Central memory CD8-positive, alpha-beta T cell (primary cell): Measurements from ENCODE around the gene NCR3LG1.

Experiments
- ATAC-seq: fragments of 150-1000 bp; cut with Tn5 transposase; replicated peaks from 2 replicates; pipeline ENCODE4 v1.10.0; 2022; ENCODE audit warnings: mild to moderate bottlenecking, moderate FRiP score, moderate number of reproducible peaks; ENCODE audit not compliant: poor library complexity, severe bottlenecking; ENCODE audit errors: extremely low read depth
- DNase-seq, 2 donors: peaks; one replicate each; pipeline ENCODE4 v3.0.0; 2021; ENCODE audit warnings: low spot score in 2 of 2
- H3K27ac Mint-ChIP-seq: one replicate; pipeline ENCODE4 v1.8.0; 2022; ENCODE audit warnings: low read depth, mild to moderate bottlenecking, moderate library complexity, mixed read lengths
- H3K27me3 Mint-ChIP-seq: one replicate; pipeline ENCODE4 v1.8.0; 2022; ENCODE audit warnings: mixed read lengths
- H3K36me3 Mint-ChIP-seq: one replicate; pipeline ENCODE4 v1.8.0; 2022; ENCODE audit warnings: mild to moderate bottlenecking, moderate library complexity, mixed read lengths; ENCODE audit not compliant: insufficient read depth
- H3K4me1 Mint-ChIP-seq: one replicate; pipeline ENCODE4 v1.8.0; 2022; ENCODE audit warnings: mixed read lengths
- H3K4me3 Mint-ChIP-seq: one replicate; pipeline ENCODE4 v1.8.0; 2022; ENCODE audit warnings: mild to moderate bottlenecking, moderate library complexity, mixed read lengths
- H3K9me3 Mint-ChIP-seq: one replicate; pipeline ENCODE4 v1.8.0; 2022; ENCODE audit warnings: mixed read lengths

Gene NCR3LG1

GRCh38 chr11:17401316-17401715, 49.7 kb downstream of the NCR3LG1 start:
- ATAC-seq: no peak
- H3K27ac Mint-ChIP-seq: no peak overlapping the region
- H3K36me3 Mint-ChIP-seq: peaks cover 1% of the 10 kb centered on the region
- H3K9me3 Mint-ChIP-seq: no peaks in the 10 kb centered on the region
- H3K27me3 Mint-ChIP-seq: peaks cover 10% of the 10 kb centered on the region
- H3K4me1 Mint-ChIP-seq: no peaks in the 10 kb centered on the region
- H3K4me3 Mint-ChIP-seq: no peak overlapping the region
- no peak for DNase-seq

GRCh38 chr11:17401841-17402240, 50.2 kb downstream of the NCR3LG1 start:
- Mint-ChIP-seq H3K9me3 (no peaks in the 10 kb centered on the region), H3K4me3 (no peak overlapping the region), H3K36me3 (peaks cover 1% of the 10 kb centered on the region), H3K27ac (no peak overlapping the region), H3K27me3 (peaks cover 10% of the 10 kb centered on the region), H3K4me1 (no peaks in the 10 kb centered on the region)
- DNase-seq (no peak), ATAC-seq (no peak)

GRCh38 chr11:17402486-17402885, 50.9 kb downstream of the NCR3LG1 start:
- peaks cover 10% of the 10 kb centered on the region for H3K27me3 Mint-ChIP-seq
- no peak for DNase-seq
- no peak overlapping the region for H3K4me3 Mint-ChIP-seq
- no peak for ATAC-seq
- peaks cover 1% of the 10 kb centered on the region for H3K36me3 Mint-ChIP-seq
- no peaks in the 10 kb centered on the region for H3K9me3 Mint-ChIP-seq
- H3K27ac Mint-ChIP-seq: no peak overlapping the region
- no peaks in the 10 kb centered on the region for H3K4me1 Mint-ChIP-seq

- Mint-ChIP-seq H3K36me3 (peaks cover under 1% of the 10 kb centered on the region), H3K27me3 (peaks cover 5% of the 10 kb centered on the region), H3K27ac (no peak overlapping the region), H3K4me3 (no peak overlapping the region), H3K4me1 (no peaks in the 10 kb centered on the region), H3K9me3 (no peaks in the 10 kb centered on the region)
- ATAC-seq: no peak
- DNase-seq: no peak
Measured at GRCh38 chr11:17403980-17404759, 52.6 kb downstream of the NCR3LG1 start.

- Mint-ChIP-seq H3K27me3 (no peaks in the 10 kb centered on the region), H3K4me3 (no peak overlapping the region), H3K27ac (no peak overlapping the region), H3K9me3 (no peaks in the 10 kb centered on the region), H3K4me1 (no peaks in the 10 kb centered on the region), H3K36me3 (peaks cover 1% of the 10 kb centered on the region)
- DNase-seq (no peak), ATAC-seq (no peak)
Measured at GRCh38 chr11:17405232-17406005, 53.8 kb downstream of the NCR3LG1 start.

- DNase-seq (no peak), ATAC-seq (no peak)
- H3K9me3 Mint-ChIP-seq: no peaks in the 10 kb centered on the region
- peaks cover 1% of the 10 kb centered on the region for H3K36me3 Mint-ChIP-seq
- H3K4me3 Mint-ChIP-seq: no peak overlapping the region
- H3K27ac Mint-ChIP-seq: no peak overlapping the region
- no peaks in the 10 kb centered on the region for H3K27me3 Mint-ChIP-seq
- no peaks in the 10 kb centered on the region for H3K4me1 Mint-ChIP-seq
Measured at GRCh38 chr11:17406082-17406817, 54.6 kb downstream of the NCR3LG1 start.

- Mint-ChIP-seq H3K36me3 (peaks cover 1% of the 10 kb centered on the region), H3K4me1 (no peaks in the 10 kb centered on the region), H3K4me3 (no peak overlapping the region), H3K27ac (no peak overlapping the region), H3K27me3 (no peaks in the 10 kb centered on the region), H3K9me3 (no peaks in the 10 kb centered on the region)
- ATAC-seq: no peak
- DNase-seq: no peak
Measured at GRCh38 chr11:17406818-17407149, 55.2 kb downstream of the NCR3LG1 start.

- Mint-ChIP-seq H3K4me3 (no peak overlapping the region), H3K4me1 (no peaks in the 10 kb centered on the region), H3K36me3 (peaks cover 1% of the 10 kb centered on the region), H3K27ac (no peak overlapping the region), H3K27me3 (peaks cover 7% of the 10 kb centered on the region), H3K9me3 (no peaks in the 10 kb centered on the region)
- ATAC-seq: no peak
- DNase-seq: no peak
Measured at GRCh38 chr11:17407575-17407974, 56.0 kb downstream of the NCR3LG1 start.

- Mint-ChIP-seq H3K27ac (no peak overlapping the region), H3K4me1 (no peaks in the 10 kb centered on the region), H3K9me3 (no peaks in the 10 kb centered on the region), H3K36me3 (peaks cover 1% of the 10 kb centered on the region), H3K4me3 (no peak overlapping the region), H3K27me3 (peaks cover 12% of the 10 kb centered on the region)
- DNase-seq (no peak), ATAC-seq (no peak)
Measured at GRCh38 chr11:17408026-17408425, 56.4 kb downstream of the NCR3LG1 start.

GRCh38 chr11:17408641-17409040, 57.0 kb downstream of the NCR3LG1 start:
- H3K27me3 Mint-ChIP-seq: peaks cover 18% of the 10 kb centered on the region
- DNase-seq: no peak
- no peak overlapping the region for H3K4me3 Mint-ChIP-seq
- no peak for ATAC-seq
- peaks cover 1% of the 10 kb centered on the region for H3K36me3 Mint-ChIP-seq
- no peak overlapping the region for H3K27ac Mint-ChIP-seq
- H3K9me3 Mint-ChIP-seq: no peaks in the 10 kb centered on the region
- H3K4me1 Mint-ChIP-seq: no peaks in the 10 kb centered on the region

GRCh38 chr11:17410606-17411379, 59.2 kb downstream of the NCR3LG1 start:
- DNase-seq (no peak), ATAC-seq (no peak)
- Mint-ChIP-seq H3K9me3 (no peaks in the 10 kb centered on the region), H3K4me1 (no peaks in the 10 kb centered on the region), H3K4me3 (no peak overlapping the region), H3K27me3 (peaks cover 33% of the 10 kb centered on the region), H3K36me3 (peaks cover 1% of the 10 kb centered on the region), H3K27ac (no peak overlapping the region)

- no peak overlapping the region for H3K27ac Mint-ChIP-seq
- ATAC-seq (no peak), DNase-seq (no peak)
- no peaks in the 10 kb centered on the region for H3K9me3 Mint-ChIP-seq
- no peaks in the 10 kb centered on the region for H3K4me1 Mint-ChIP-seq
- peaks cover 1% of the 10 kb centered on the region for H3K36me3 Mint-ChIP-seq
- peaks cover 40% of the 10 kb centered on the region for H3K27me3 Mint-ChIP-seq
- H3K4me3 Mint-ChIP-seq: no peak overlapping the region
Measured at GRCh38 chr11:17411418-17411817, 59.8 kb downstream of the NCR3LG1 start.
